ENCODE results near the gene SVEP1. TPM values are rescaled to one million over a fixed set of nuclear protein-coding genes. Genes with fewer than 3 reads are reported as not detected.

SVEP1 gene
- total and polyA plus RNA-seq, 2 donors from 2014 or later = 1.1 to 19.3 TPM

GRCh38 chr9:110329639-110330230, 249.8 kb downstream of the SVEP1 start:
- H3K9ac ChIP-seq (ENCODE audit: low read length in 3 of 3) = no peak overlapping the region
- no peaks in the 10 kb centered on the region for H3K36me3 ChIP-seq (ENCODE audit: control insufficient read depth in 2 of 3, insufficient read depth in 3 of 3, low read length in 3 of 3)
- no peaks in the 10 kb centered on the region for H3K27me3 ChIP-seq (ENCODE audit: control insufficient read depth, insufficient read depth, low read length)
- no peaks in the 10 kb centered on the region for H3K9me3 ChIP-seq (ENCODE audit: control insufficient read depth in 2 of 3, insufficient read depth in 1 of 3, low read length in 3 of 3)
- H3K4me3 ChIP-seq (ENCODE audit: low read length in 3 of 3) = no peak overlapping the region
- H3K27ac ChIP-seq (ENCODE audit: low read depth in 2 of 2, low read length in 2 of 2) = no peak overlapping the region
- intact Hi-C loops (cut with DNase I) = no loop called here
- FAIRE-seq (no peak), DNase-seq (peak in 1 of 5 donors; percentile 26)
- no peak for TF ChIP-seq CTCF (IDR thresholded peaks at IDR 0.05; ENCODE audit: borderline replicate concordance, extremely low read depth, insufficient read depth)
- no peaks in the 10 kb centered on the region for H3K4me1 ChIP-seq (ENCODE audit: control insufficient read depth in 2 of 3, insufficient read depth in 2 of 3, low read depth in 1 of 3, low read length in 3 of 3)

GRCh38 chr9:110328763-110329162, 250.8 kb downstream of the SVEP1 start:
- intact Hi-C loops (cut with DNase I) = no loop called here
- H3K4me3 ChIP-seq (ENCODE audit: low read length in 3 of 3) = no peak overlapping the region
- FAIRE-seq (no peak), DNase-seq (no peak)
- H3K36me3 ChIP-seq (ENCODE audit: control insufficient read depth in 2 of 3, insufficient read depth in 3 of 3, low read length in 3 of 3) = no peaks in the 10 kb centered on the region
- H3K9me3 ChIP-seq (ENCODE audit: control insufficient read depth in 2 of 3, insufficient read depth in 1 of 3, low read length in 3 of 3) = no peaks in the 10 kb centered on the region
- no peak for TF ChIP-seq CTCF (IDR thresholded peaks at IDR 0.05; ENCODE audit: borderline replicate concordance, extremely low read depth, insufficient read depth)
- H3K9ac ChIP-seq (ENCODE audit: low read length in 3 of 3) = no peak overlapping the region
- H3K4me1 ChIP-seq (ENCODE audit: control insufficient read depth in 2 of 3, insufficient read depth in 2 of 3, low read depth in 1 of 3, low read length in 3 of 3) = no peaks in the 10 kb centered on the region
- H3K27me3 ChIP-seq (ENCODE audit: control insufficient read depth, insufficient read depth, low read length) = no peaks in the 10 kb centered on the region
- H3K27ac ChIP-seq (ENCODE audit: low read depth in 2 of 2, low read length in 2 of 2) = no peak overlapping the region

DNA sequence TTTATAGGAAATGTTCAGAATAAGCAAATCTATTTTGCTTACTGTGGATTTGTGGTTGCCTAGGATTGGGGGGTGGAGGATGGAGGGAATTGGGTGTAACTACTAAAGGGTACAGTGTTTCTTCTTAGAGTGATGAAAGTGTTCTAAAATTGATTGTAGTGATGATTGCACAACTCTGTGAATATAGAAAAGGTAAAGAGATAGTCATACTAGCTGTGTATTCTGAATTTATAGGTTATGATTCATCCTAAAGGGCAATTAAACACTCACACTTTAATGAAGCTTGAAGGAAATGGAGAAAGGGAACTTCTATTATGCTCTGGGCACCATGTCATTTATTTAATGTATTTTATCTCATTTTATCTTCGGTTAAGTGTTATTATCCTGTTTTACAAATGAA, 251.8 kb downstream of the SVEP1 start:
- H3K4me3 ChIP-seq (ENCODE audit: low read length in 3 of 3) = no peak overlapping the region
- intact Hi-C loops (cut with DNase I) = no loop called here
- no peaks in the 10 kb centered on the region for H3K4me1 ChIP-seq (ENCODE audit: control insufficient read depth in 2 of 3, insufficient read depth in 2 of 3, low read depth in 1 of 3, low read length in 3 of 3)
- H3K9me3 ChIP-seq (ENCODE audit: control insufficient read depth in 2 of 3, insufficient read depth in 1 of 3, low read length in 3 of 3) = no peaks in the 10 kb centered on the region
- no peak for FAIRE-seq
- TF ChIP-seq CTCF (IDR thresholded peaks at IDR 0.05; ENCODE audit: borderline replicate concordance, extremely low read depth, insufficient read depth) = no peak
- no peak for DNase-seq
- no peaks in the 10 kb centered on the region for H3K27me3 ChIP-seq (ENCODE audit: control insufficient read depth, insufficient read depth, low read length)
- H3K27ac ChIP-seq (ENCODE audit: low read depth in 2 of 2, low read length in 2 of 2) = no peak overlapping the region
- no peaks in the 10 kb centered on the region for H3K36me3 ChIP-seq (ENCODE audit: control insufficient read depth in 2 of 3, insufficient read depth in 3 of 3, low read length in 3 of 3)
- H3K9ac ChIP-seq (ENCODE audit: low read length in 3 of 3) = no peak overlapping the region

DNA sequence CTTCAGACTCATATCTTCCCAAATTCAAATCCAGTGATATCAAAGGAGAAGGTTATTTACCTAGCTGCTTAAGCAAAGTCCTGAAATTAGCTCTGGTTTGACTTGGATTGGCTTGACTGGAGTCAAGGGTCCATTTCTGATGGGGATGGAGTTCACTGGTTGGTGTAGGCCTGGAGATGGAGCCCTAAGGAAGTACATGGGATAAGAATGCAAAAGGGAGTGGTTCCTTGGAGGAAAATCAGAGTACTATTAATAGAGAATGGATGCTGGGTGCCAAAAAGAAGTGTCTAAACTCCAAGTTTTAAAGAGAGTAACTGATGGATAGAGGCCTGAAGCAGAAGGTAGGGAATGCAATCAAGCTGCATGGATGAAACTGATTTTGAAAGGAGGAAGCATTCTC, 255.7 kb downstream of the SVEP1 start:
- TF ChIP-seq CTCF (IDR thresholded peaks at IDR 0.05; ENCODE audit: borderline replicate concordance, extremely low read depth, insufficient read depth) = no peak
- no peak overlapping the region for H3K27ac ChIP-seq (ENCODE audit: low read depth in 2 of 2, low read length in 2 of 2)
- H3K36me3 ChIP-seq (ENCODE audit: control insufficient read depth in 2 of 3, insufficient read depth in 3 of 3, low read length in 3 of 3) = no peaks in the 10 kb centered on the region
- no peaks in the 10 kb centered on the region for H3K27me3 ChIP-seq (ENCODE audit: control insufficient read depth, insufficient read depth, low read length)
- no peaks in the 10 kb centered on the region for H3K9me3 ChIP-seq (ENCODE audit: control insufficient read depth in 2 of 3, insufficient read depth in 1 of 3, low read length in 3 of 3)
- H3K9ac ChIP-seq (ENCODE audit: low read length in 3 of 3) = no peak overlapping the region
- no peak for FAIRE-seq
- no peak overlapping the region for H3K4me3 ChIP-seq (ENCODE audit: low read length in 3 of 3)
- H3K4me1 ChIP-seq (ENCODE audit: control insufficient read depth in 2 of 3, insufficient read depth in 2 of 3, low read depth in 1 of 3, low read length in 3 of 3) = no peaks in the 10 kb centered on the region
- intact Hi-C loops (cut with DNase I) = no loop called here
- DNase-seq = no peak

Data from kidney (tissue), 14 donors.